ENCODE results near the gene WDR18. TPM values are rescaled to one million over a fixed set of nuclear protein-coding genes. Genes with fewer than 3 reads are reported as not detected.

The WDR18 gene
- total RNA-seq, 1 donor from 2014 or later = 38.6 TPM

DNA sequence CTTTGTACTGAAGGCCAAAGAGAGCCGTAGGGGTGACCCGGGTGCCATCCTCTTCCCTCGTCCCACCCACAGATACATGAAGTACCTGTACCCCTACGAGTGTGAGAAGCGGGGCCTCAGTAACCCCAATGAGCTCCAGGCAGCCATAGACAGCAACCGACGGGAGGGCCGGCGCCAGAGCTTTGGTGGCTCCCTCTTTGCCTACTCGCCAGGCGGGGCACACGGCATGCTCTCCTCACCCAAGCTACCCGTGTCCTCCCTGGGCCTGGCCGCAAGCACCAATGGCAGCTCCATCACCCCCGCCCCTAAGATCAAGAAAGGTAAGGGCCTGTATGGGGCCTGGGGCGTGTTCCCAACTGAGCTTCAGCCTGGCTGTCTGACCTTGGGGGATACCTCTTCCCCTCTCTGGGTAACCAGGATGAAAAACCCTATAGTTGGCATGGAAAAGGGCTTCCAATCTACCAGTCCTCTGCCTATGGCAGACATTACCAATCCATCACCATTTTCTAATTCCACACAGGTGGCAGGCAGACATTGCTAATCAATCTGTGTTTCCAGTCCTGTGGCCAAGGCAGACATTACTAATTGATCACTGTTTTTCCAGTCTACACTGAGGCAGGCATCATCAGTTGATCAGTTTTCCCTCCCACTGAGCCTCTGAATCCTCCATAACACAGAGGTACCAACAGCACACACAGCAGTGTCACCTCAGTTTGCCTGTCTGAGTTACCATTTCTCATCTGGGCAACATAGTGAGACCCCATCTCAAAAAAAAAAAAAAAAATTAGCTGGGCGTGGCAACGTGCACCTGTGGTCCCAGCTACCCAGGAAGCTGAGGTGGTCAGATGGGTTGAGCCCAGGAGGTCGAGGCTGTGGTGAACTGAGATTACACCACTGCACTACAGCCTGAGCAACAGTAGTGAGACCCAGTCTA, 19.1 kb upstream of the WDR18 start:
- TF ChIP-seq EZH2phosphoT487 (IDR thresholded peaks at IDR 0.05) = no peak
- no peak for TF ChIP-seq EZH2 (IDR thresholded peaks at IDR 0.05)
- TF ChIP-seq, protein P1, sequence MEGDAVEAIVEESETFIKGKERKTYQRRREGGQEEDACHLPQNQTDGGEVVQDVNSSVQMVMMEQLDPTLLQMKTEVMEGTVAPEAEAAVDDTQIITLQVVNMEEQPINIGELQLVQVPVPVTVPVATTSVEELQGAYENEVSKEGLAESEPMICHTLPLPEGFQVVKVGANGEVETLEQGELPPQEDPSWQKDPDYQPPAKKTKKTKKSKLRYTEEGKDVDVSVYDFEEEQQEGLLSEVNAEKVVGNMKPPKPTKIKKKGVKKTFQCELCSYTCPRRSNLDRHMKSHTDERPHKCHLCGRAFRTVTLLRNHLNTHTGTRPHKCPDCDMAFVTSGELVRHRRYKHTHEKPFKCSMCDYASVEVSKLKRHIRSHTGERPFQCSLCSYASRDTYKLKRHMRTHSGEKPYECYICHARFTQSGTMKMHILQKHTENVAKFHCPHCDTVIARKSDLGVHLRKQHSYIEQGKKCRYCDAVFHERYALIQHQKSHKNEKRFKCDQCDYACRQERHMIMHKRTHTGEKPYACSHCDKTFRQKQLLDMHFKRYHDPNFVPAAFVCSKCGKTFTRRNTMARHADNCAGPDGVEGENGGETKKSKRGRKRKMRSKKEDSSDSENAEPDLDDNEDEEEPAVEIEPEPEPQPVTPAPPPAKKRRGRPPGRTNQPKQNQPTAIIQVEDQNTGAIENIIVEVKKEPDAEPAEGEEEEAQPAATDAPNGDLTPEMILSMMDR (IDR thresholded peaks at IDR 0.05) = no peak

DNA sequence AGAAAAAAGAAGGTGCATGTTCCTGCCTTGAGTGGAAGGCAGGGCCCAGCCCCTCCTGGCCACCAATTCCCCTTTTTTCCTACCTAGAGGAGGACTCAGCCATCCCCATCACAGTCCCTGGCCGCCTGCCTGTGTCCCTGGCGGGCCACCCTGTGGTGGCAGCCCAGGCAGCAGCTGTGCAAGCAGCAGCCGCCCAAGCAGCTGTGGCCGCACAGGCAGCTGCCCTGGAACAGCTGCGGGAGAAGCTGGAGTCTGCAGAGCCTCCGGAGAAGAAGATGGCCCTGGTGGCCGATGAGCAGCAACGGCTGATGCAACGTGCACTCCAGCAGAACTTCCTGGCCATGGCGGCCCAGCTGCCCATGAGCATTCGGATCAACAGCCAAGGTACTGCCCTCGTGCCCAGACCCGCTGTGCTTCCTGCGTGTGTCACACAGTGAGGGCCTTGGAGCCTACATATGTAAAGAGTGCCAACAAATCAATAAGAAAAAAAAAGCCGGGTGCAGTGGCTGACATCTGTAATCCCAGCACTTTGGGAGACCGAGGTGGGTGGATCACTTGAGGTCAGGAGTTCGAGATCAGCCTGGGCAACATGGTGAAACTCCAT, 17.6 kb upstream of the WDR18 start:
- H3K79me2 ChIP-seq (ENCODE audit: low read depth) = no peaks in the 10 kb centered on the region
- Mint-ChIP-seq H3K27ac (no peak overlapping the region), H3K27me3 (ENCODE audit: insufficient read depth, low read depth) (peaks cover 9% of the 10 kb centered on the region), H3K4me1 (peaks cover 5% of the 10 kb centered on the region), H3K36me3 (peaks cover 42% of the 10 kb centered on the region), H3K4me3 (no peak overlapping the region), H3K9me3 (peaks cover 9% of the 10 kb centered on the region)
- H3K4me2 ChIP-seq = no peak overlapping the region
- H3K4me1 ChIP-seq = no peaks in the 10 kb centered on the region
- H3K4me3 ChIP-seq = no peak overlapping the region
- peaks cover 11% of the 10 kb centered on the region for H3F3A ChIP-seq (ENCODE audit: low read depth)
- no peak overlapping the region for H3K9ac ChIP-seq
- H3K27me3 ChIP-seq = no peaks in the 10 kb centered on the region
- TF ChIP-seq, protein P1 (IDR thresholded peaks at IDR 0.05) = no peak
- TF ChIP-seq EZH2 (IDR thresholded peaks at IDR 0.05) = no peak
- no peak for TF ChIP-seq EZH2phosphoT487 (IDR thresholded peaks at IDR 0.05)
- peaks cover 5% of the 10 kb centered on the region for H3K9me3 ChIP-seq (ENCODE audit: low read depth)
- H3K36me3 ChIP-seq = peaks cover 38% of the 10 kb centered on the region
- no peak overlapping the region for H3K27ac ChIP-seq
- no peaks in the 10 kb centered on the region for H4K20me1 ChIP-seq (ENCODE audit: low read depth)
- no peak overlapping the region for H2AFZ ChIP-seq (replicated peaks)
- no peak for DNase-seq (ENCODE audit: low spot score)

More for the DNA sequence above, 19.1 kb upstream of the WDR18 start:
- no peak overlapping the region for H3K4me2 ChIP-seq
- H3K4me1 ChIP-seq = no peaks in the 10 kb centered on the region
- peaks cover 3% of the 10 kb centered on the region for H3K9me3 Mint-ChIP-seq
- peaks cover 8% of the 10 kb centered on the region for H3K79me2 ChIP-seq (ENCODE audit: low read depth)
- no peak overlapping the region for H3K27ac Mint-ChIP-seq
- H3K36me3 Mint-ChIP-seq = peaks cover 33% of the 10 kb centered on the region
- H4K20me1 ChIP-seq (ENCODE audit: low read depth) = peaks cover 5% of the 10 kb centered on the region
- peaks cover 10% of the 10 kb centered on the region for H3K4me1 Mint-ChIP-seq
- H2AFZ ChIP-seq (replicated peaks) = no peak overlapping the region
- H3K36me3 ChIP-seq = peaks cover 25% of the 10 kb centered on the region
- H3K27me3 ChIP-seq = no peaks in the 10 kb centered on the region
- H3K27ac ChIP-seq = no peak overlapping the region
- H3K4me3 ChIP-seq = no peak overlapping the region
- peaks cover 4% of the 10 kb centered on the region for H3F3A ChIP-seq (ENCODE audit: low read depth)
- no peak for DNase-seq (ENCODE audit: low spot score)
- H3K9ac ChIP-seq = no peak overlapping the region
- no peak overlapping the region for H3K4me3 Mint-ChIP-seq
- H3K9me3 ChIP-seq (ENCODE audit: low read depth) = peaks cover 2% of the 10 kb centered on the region
- H3K27me3 Mint-ChIP-seq (ENCODE audit: insufficient read depth, low read depth) = peaks cover 7% of the 10 kb centered on the region

DNA sequence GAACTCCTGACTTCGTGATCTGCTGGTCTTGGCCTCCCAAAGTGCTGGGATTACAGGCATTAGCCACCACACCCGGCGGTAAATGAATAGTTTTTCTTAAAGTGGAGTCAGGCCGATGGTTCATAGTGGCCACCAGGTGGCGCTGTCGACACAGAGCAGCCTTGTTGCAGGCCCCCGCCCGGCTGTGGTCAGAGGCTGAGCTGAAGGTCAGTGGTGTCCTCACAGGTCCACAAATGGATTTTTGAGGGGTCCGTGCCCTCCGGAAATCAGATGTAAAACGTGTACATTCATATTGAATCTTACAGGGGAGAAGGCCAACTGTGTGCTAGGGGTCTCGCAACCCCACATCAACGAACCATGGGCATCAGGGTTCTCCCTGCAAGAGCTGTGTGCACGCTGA, 13.4 kb upstream of the WDR18 start:
- no peaks in the 10 kb centered on the region for H3K27me3 ChIP-seq
- no peak overlapping the region for H3K4me2 ChIP-seq
- H2AFZ ChIP-seq (replicated peaks) = no peak overlapping the region
- H3K4me1 ChIP-seq = no peaks in the 10 kb centered on the region
- H3K4me3 Mint-ChIP-seq = no peak overlapping the region
- H3K9me3 ChIP-seq (ENCODE audit: low read depth) = peaks cover 5% of the 10 kb centered on the region
- H3K36me3 ChIP-seq = peaks cover 33% of the 10 kb centered on the region
- H3K27ac ChIP-seq = no peak overlapping the region
- H3F3A ChIP-seq (ENCODE audit: low read depth) = peaks cover 13% of the 10 kb centered on the region
- H3K27me3 Mint-ChIP-seq (ENCODE audit: insufficient read depth, low read depth) = peaks cover 8% of the 10 kb centered on the region
- H3K9ac ChIP-seq = no peak overlapping the region
- TF ChIP-seq, protein P1 (IDR thresholded peaks at IDR 0.05) = peak; percentile 71
- TF ChIP-seq EZH2phosphoT487 (IDR thresholded peaks at IDR 0.05) (no peak), EZH2 (IDR thresholded peaks at IDR 0.05) (no peak)
- H3K4me3 ChIP-seq = no peak overlapping the region
- H4K20me1 ChIP-seq (ENCODE audit: low read depth) = peaks cover 6% of the 10 kb centered on the region
- peaks cover 33% of the 10 kb centered on the region for H3K36me3 Mint-ChIP-seq
- no peak overlapping the region for H3K27ac Mint-ChIP-seq
- no peak for DNase-seq (ENCODE audit: low spot score)
- peaks cover 9% of the 10 kb centered on the region for H3K9me3 Mint-ChIP-seq
- no peaks in the 10 kb centered on the region for H3K79me2 ChIP-seq (ENCODE audit: low read depth)
- peaks cover 4% of the 10 kb centered on the region for H3K4me1 Mint-ChIP-seq

Measured in neural progenitor cell (in vitro differentiated cells).